Left lung (tissue), 10 donors: ENCODE data around the gene FBXL20. TPM values are rescaled to one million over a fixed set of nuclear protein-coding genes. Genes with fewer than 3 reads are reported as not detected.
"Not testable (repeated sequence)": the region's sequence is repeated elsewhere in the genome, so short reads cannot be mapped to it uniquely, and the experiment has no call there.

Source experiments
- ATAC-seq: fragments of 200-7000 bp; cut with Tn5 transposase; one replicate; pipeline ENCODE4 v1.9.1; 2020; ENCODE audit warnings: moderate library complexity
- DNase-seq, 4 donors: peaks; one replicate each; pipeline ENCODE4 v3.0.0-alpha.2; 2013 to 2020
- H3K27ac ChIP-seq, 2 donors: fragments of 200-600 bp; sonication (generic) in 1 of 2; one replicate each; pipeline versions ENCODE4 v1.5.0 to v1.8.0; 2020 to 2021
- H3K27me3 ChIP-seq, 2 donors: fragments of 200-600 bp; sonication (generic) in 1 of 2; one replicate each; pipeline versions ENCODE4 v1.5.0 to v1.8.0; 2020 to 2021
- H3K36me3 ChIP-seq, 2 donors: fragments of 200-600 bp; sonication (generic) in 1 of 2; one replicate each; pipeline versions ENCODE4 v1.5.0 to v1.8.0; 2020 to 2021
- H3K4me1 ChIP-seq, 2 donors: fragments of 200-600 bp; one replicate each; pipeline ENCODE4 v1.8.0; 2021
- H3K4me3 ChIP-seq, 2 donors: fragments of 200-600 bp; sonication (generic) in 1 of 2; one replicate each; pipeline versions ENCODE4 v1.5.0 to v1.8.0; 2020 to 2021; ENCODE audit warnings: mild to moderate bottlenecking in 1 of 2
- H3K9me3 ChIP-seq, 2 donors: fragments of 200-600 bp; sonication (generic) in 1 of 2; one replicate each; pipeline versions ENCODE4 v1.5.0 to v1.8.0; 2020 to 2021
- intact Hi-C, 2 donors: fragments of 100-400 bp; cut with DNase I; formaldehyde crosslinking; loops; one replicate each; pipeline versions ENCODE4 v1.11.2 to v1.14.2; 2022
- polyA plus RNA-seq, 6 donors: library from polyadenylated mRNA; unstranded; fragments of 120-200 nt; gene quantifications; one replicate each; pipeline ENCODE4 v1.2.1, GENCODE V29; 2013; ENCODE audit not compliant: insufficient read length in 6 of 6
- total RNA-seq, 2 donors: library from RNA; stranded (reverse); fragmentation: NEBNext Ultra II Directional; extraction: Animal tissue kit (Norgen Biotek cat#: 25700); gene quantifications; one replicate each; pipeline ENCODE4 v1.2.1, GENCODE V29; 2021
- TF ChIP-seq, protein P1 (sequence below), 2 donors: fragments of 200-600 bp; sonication (generic) in 1 of 2; IDR thresholded peaks; one replicate each; pipeline versions ENCODE4 v1.5.0 to v1.8.0; 2021; ENCODE audit warnings: antibody characterized with exemption in 2 of 2
- donor health status: DM: no; HTN: yes; CAD: no.
- donor health status: DM: no; HTN: no; CAD: no.

The FBXL20 gene
- total and polyA plus RNA-seq, 8 donors, result 14.1 to 27.3 (median 18.7) TPM

DNA sequence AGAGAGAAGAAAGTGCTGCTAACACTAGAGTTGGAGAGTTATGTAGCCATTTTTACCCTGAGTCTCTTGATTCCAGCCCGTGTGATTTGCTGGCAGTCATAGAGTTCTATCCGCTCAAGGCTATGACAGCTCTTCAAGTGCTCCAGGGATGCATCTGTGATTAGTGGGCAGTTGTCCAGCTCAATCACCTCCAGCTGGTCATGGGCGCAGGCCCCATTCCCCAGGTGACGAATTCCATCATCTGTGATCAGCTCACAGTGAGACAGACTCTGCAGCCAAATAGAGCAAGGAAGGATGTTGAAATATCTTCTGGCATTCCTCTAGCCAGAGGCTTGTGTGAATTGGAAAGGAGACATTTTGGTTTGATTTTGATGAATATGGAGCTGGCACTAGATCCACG is 137.3 kb downstream of the FBXL20 start:
- DNase-seq (no peak), ATAC-seq (no peak)
- Histone ChIP-seq H3K4me1 (no peaks in the 10 kb centered on the region), H3K27ac (no peak overlapping the region), H3K9me3 (no peaks in the 10 kb centered on the region), H3K4me3 (no peak overlapping the region), H3K27me3 (no peaks in the 10 kb centered on the region), H3K36me3 (peaks cover 0 to 86% of the 10 kb centered on the region in 2 donors)
- intact Hi-C loops, result no loop called here
- TF ChIP-seq, protein P1, sequence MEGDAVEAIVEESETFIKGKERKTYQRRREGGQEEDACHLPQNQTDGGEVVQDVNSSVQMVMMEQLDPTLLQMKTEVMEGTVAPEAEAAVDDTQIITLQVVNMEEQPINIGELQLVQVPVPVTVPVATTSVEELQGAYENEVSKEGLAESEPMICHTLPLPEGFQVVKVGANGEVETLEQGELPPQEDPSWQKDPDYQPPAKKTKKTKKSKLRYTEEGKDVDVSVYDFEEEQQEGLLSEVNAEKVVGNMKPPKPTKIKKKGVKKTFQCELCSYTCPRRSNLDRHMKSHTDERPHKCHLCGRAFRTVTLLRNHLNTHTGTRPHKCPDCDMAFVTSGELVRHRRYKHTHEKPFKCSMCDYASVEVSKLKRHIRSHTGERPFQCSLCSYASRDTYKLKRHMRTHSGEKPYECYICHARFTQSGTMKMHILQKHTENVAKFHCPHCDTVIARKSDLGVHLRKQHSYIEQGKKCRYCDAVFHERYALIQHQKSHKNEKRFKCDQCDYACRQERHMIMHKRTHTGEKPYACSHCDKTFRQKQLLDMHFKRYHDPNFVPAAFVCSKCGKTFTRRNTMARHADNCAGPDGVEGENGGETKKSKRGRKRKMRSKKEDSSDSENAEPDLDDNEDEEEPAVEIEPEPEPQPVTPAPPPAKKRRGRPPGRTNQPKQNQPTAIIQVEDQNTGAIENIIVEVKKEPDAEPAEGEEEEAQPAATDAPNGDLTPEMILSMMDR (IDR thresholded peaks at IDR 0.05), result no peak

DNA sequence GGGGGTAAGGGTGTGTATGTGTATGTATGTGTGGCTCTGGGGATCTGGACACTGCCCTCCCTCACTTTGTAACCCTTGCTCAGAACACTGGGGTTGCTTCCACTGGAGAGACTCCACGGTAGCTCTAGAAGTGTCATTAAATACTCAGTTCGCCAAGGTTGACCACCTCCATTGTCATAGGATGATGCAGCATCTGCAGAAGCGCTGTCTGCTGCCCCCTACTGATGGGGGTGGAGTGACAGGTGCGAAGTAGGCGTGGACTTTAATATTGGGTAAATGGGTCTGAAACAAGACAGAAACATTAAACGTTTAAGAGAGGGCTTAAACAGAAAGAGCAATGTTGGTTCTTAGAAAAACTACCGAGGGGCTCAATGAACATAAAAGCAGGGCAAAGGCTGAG is 140.1 kb downstream of the FBXL20 start:
- ATAC-seq, result no peak
- H3K9me3 ChIP-seq, result no peaks in the 10 kb centered on the region
- H3K27ac ChIP-seq, result no peak overlapping the region
- H3K36me3 ChIP-seq, result peaks cover 0 to 88% of the 10 kb centered on the region in 2 donors
- intact Hi-C loops, result no loop called here
- no peak overlapping the region for H3K4me3 ChIP-seq
- DNase-seq, result no peak
- H3K27me3 ChIP-seq, result no peaks in the 10 kb centered on the region
- TF ChIP-seq, protein P1 (IDR thresholded peaks at IDR 0.05), result no peak
- no peaks in the 10 kb centered on the region for H3K4me1 ChIP-seq

DNA sequence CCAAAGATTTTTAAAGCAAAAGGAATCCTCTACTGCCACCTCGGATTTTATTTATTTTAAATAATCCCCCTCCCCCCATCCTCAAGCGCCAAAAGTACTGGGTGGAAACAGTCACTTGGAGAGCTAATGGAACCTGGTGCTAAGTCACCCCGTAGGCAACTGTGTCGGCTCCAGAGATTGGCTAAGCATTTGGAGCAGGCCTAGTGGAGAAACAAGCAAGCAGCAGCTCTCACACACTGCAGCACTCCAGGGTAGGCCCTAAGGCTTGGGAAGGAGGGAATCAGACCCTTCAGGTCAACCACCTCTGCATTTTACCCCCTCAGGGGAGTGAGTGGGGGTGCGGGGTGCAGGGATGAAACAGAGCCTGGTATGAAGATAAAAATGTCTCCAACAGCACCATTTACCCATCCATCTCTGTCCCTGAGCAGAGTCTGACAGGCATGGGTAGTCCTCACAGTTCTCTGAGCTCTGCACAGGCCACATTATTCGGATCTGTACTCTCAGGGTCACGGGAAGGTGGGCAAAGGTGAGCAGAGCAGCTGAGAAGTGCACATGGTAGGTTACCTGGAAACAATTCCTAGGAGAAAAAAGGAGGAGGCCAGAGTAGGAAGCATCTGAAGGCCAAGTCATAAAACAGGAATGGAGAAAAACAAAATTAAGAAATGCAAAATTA is 148.5 kb downstream of the FBXL20 start:
- DNase-seq (no peak), ATAC-seq (no peak)
- H3K36me3 ChIP-seq, result peaks cover 0 to 50% of the 10 kb centered on the region in 2 donors
- H3K9me3 ChIP-seq, result no peaks in the 10 kb centered on the region
- TF ChIP-seq, protein P1 (IDR thresholded peaks at IDR 0.05), result no peak
- no peaks in the 10 kb centered on the region for H3K4me1 ChIP-seq
- H3K27ac ChIP-seq, result no peak overlapping the region
- no peaks in the 10 kb centered on the region for H3K27me3 ChIP-seq
- intact Hi-C loops, result no loop called here
- no peak overlapping the region for H3K4me3 ChIP-seq

- TF ChIP-seq, protein P1 (IDR thresholded peaks at IDR 0.05), result no peak
- H3K36me3 ChIP-seq, result peaks cover 0 to 42% of the 10 kb centered on the region in 2 donors
- intact Hi-C loops, result no loop called here
Measured at GRCh38 chr17:39251997-39252396, 149.4 kb downstream of the FBXL20 start.

GRCh38 chr17:39250076-39250475 is 151.3 kb downstream of the FBXL20 start:
- H3K27ac ChIP-seq, H3K4me1 ChIP-seq, intact Hi-C loops, H3K27me3 ChIP-seq, H3K4me3 ChIP-seq, H3K9me3 ChIP-seq, DNase-seq, ATAC-seq: not testable (repeated sequence)
- H3K36me3 ChIP-seq, result peaks cover 0 to 23% of the 10 kb centered on the region in 2 donors

More at GRCh38 chr17:39251997-39252396, 149.4 kb downstream of the FBXL20 start:
- H3K4me3 ChIP-seq, result no peak overlapping the region
- DNase-seq, result no peak
- no peaks in the 10 kb centered on the region for H3K27me3 ChIP-seq
- no peak for ATAC-seq
- H3K9me3 ChIP-seq, result no peaks in the 10 kb centered on the region
- H3K4me1 ChIP-seq, result no peaks in the 10 kb centered on the region
- H3K27ac ChIP-seq, result no peak overlapping the region

DNA sequence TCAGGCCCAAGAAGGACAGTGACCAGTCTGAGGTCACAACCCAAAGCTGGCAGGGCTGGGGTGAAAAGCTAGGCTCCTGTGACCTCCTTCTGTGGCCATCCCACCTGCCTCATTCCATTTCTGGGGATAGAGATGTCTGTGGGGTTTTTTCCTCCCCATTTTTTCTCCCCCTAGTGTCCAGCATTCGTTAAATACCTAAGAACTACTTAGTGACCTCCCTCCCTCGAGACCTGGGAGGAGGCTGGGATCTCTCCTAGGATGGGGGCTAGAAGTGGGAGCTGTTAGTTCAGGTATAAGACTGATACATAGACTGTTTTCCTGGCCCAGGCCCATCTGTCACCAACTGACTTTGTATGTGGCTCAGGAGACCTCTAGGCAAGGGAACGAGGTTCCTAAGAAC is 155.2 kb downstream of the FBXL20 start:
- intact Hi-C loops, result no loop called here
- TF ChIP-seq, protein P1 (IDR thresholded peaks at IDR 0.05), result no peak
- Histone ChIP-seq H3K27ac (no peak overlapping the region), H3K4me1 (peaks cover 2 to 10% of the 10 kb centered on the region in 2 donors), H3K27me3 (peaks cover 0 to 27% of the 10 kb centered on the region in 2 donors), H3K9me3 (no peaks in the 10 kb centered on the region), H3K4me3 (no peak overlapping the region), H3K36me3 (no peaks in the 10 kb centered on the region)
- DNase-seq (no peak), ATAC-seq (no peak)
